GM13977 (cell line): Measurements from ENCODE around the gene ZKSCAN2.

Experiments
- DNase-seq: peaks from one replicate; pipeline ENCODE4 v3.0.0; 2012; ENCODE audit warnings: low spot score
- in situ Hi-C: fragments of 300-500 bp; cut with MboI; formaldehyde crosslinking; loops from one replicate; pipeline ENCODE4 v1.12.0; 2022; ENCODE audit warnings: low sequenced_read_pairs, low pct_unique_long_range_greater_than_20kb, mixed read lengths, inconsistent platforms; ENCODE audit not compliant: unreplicated experiment
- TF ChIP-seq, protein P1 (sequence below): IDR thresholded peaks from 2 replicates; pipeline ENCODE4 v1.5.1; 2012; ENCODE audit warnings: mild to moderate bottlenecking, control low read depth; ENCODE audit not compliant: insufficient read depth; ENCODE audit errors: extremely low read depth, missing control alignments

Gene ZKSCAN2

DNA sequence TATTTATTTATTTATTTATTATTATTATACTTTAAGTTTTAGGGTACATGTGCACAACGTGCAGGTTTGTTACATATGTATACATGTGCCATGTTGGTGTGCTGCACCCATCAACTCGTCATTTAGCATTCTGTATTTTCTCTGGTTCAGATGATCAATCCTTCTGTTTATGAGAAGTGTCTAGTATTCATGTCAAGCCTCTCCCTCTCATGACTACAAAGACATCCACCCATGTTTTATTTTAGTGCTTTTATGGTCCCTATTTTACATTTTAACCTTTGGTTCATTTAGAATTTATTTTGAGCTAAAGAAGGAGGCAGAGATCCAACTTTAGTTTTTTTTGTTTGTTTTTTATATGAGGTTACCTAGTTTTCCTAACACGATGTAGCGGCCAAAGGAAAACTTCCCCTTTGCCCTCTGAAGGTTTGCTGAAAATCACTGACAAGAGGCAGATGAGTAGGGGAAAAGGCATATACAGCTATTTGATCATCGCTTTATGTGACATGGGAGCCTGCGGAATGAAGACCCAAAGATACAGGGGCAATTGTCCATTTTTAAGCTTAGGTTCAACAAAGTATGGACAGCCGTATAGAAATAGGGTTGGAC, 63.3 kb downstream of the ZKSCAN2 start:
- in situ Hi-C loops = no loop called here
- DNase-seq = no peak

DNA sequence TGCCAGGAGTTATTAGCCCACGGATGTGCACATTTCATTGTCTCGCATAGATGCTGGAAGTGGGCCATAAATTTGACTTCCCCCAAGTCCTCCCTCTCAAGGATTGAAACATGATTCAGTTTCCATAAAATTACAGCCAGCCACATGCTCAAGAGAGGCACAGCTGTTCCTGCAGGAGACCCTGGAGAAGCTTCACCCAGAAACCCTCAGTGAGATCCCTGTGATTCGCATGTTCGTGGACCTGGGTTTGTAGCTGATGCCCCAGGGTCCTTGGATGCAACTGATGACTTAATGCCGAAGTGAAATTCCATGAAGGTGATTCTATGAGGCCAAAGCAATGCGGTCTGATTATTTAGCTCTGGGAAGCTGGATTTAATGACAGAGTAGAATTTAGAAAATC, 65.5 kb downstream of the ZKSCAN2 start:
- DNase-seq = no peak
- TF ChIP-seq, protein P1, sequence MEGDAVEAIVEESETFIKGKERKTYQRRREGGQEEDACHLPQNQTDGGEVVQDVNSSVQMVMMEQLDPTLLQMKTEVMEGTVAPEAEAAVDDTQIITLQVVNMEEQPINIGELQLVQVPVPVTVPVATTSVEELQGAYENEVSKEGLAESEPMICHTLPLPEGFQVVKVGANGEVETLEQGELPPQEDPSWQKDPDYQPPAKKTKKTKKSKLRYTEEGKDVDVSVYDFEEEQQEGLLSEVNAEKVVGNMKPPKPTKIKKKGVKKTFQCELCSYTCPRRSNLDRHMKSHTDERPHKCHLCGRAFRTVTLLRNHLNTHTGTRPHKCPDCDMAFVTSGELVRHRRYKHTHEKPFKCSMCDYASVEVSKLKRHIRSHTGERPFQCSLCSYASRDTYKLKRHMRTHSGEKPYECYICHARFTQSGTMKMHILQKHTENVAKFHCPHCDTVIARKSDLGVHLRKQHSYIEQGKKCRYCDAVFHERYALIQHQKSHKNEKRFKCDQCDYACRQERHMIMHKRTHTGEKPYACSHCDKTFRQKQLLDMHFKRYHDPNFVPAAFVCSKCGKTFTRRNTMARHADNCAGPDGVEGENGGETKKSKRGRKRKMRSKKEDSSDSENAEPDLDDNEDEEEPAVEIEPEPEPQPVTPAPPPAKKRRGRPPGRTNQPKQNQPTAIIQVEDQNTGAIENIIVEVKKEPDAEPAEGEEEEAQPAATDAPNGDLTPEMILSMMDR = no peak
- in situ Hi-C loops = no loop called here

More for the DNA sequence above, 63.3 kb downstream of the ZKSCAN2 start:
- TF ChIP-seq, protein P1 = no peak

DNA sequence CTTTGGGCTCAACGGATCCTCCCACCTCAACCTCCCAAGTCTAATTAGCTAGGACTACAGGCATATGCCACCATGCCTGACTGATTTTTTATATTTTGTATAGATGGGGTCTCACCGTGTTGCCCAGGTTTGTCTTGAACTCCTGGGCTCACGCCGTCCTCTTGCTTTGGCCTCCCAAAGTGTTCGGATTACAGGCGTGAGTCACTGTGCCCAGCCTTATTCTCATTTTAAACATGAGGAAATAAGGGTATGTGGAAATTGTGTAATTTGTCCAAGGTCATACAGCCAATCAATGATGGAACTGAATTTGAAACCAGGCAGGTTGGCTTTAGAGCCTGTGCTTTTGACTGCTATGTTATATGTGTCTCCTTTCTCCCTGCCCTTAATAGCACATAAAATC, 68.3 kb downstream of the ZKSCAN2 start:
- in situ Hi-C loops = no loop called here
- TF ChIP-seq, protein P1 = no peak
- DNase-seq = no peak

DNA sequence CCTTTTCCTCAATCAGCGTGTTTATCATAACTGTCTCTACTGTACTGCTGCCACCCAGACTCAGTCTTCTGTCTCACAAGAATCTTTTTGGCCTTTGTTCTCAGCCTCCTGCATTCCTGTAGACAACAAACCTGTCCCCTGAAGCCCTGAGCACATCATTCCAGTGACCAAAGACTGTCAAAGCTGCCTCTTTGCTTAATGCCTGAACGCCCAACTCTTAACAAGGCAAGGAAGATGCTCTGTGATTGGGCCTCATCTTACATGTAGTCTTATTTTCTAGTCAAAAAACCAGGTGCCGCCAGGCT, 70.2 kb downstream of the ZKSCAN2 start:
- in situ Hi-C loops = no loop called here
- TF ChIP-seq, protein P1 = no peak
- no peak for DNase-seq
